CD4-positive, alpha-beta T cell treated with Interferon alpha-2 for 1 hour (primary cell): ENCODE measurements around the gene CRLF1.
"Not testable (repeated sequence)": the region's sequence is repeated elsewhere in the genome, so short reads cannot be mapped to it uniquely, and the experiment has no call there.

Source experiments
- DNase-seq, 2 donors: peaks; one replicate each; pipeline ENCODE4 v3.0.0-alpha.2; 2020 to 2022

CRLF1 gene

GRCh38 chr19:18608102-18608804 lies 1.7 kb upstream of the CRLF1 start:
- DNase-seq: no peak

GRCh38 chr19:18607226-18608101 lies 865 bp upstream of the CRLF1 start:
- DNase-seq: no peak

DNA sequence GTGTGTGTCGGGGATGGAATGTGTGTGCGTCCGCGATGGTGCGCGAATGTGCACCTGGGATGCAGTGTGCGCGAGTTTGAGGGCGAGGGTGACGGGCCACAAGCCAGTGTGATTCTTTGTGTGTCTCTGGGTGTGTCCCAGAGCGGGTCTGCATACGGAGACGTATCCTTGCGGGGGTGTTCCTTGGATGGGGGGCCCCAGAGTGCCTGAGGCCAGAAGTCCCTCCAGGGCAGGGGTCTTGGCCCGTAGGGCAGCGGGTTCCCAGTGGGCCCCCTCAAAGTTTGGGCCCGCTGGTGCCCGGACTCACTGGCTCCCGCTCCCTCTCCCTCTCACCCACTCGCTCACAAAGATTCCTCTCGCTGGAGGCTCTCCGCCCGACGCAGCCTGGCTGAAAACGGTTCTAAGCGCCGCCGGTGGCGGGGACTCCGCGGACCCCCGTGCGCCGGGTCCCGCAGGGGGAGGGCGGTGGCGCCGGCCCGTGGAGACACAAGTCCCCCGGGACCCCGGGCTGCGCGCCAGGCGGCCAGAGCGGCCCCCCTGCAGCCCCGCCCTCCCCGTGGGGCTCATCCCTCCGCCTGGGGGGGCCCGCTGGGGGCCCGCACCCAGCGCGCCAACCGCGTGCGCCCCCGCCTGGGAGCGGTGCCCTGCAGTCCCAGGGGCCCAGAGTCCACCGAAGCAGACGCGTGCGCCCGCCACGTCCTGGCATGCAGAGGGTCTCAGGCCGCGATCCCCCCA lies 886 bp downstream of the CRLF1 start:
- no peak for DNase-seq

DNA sequence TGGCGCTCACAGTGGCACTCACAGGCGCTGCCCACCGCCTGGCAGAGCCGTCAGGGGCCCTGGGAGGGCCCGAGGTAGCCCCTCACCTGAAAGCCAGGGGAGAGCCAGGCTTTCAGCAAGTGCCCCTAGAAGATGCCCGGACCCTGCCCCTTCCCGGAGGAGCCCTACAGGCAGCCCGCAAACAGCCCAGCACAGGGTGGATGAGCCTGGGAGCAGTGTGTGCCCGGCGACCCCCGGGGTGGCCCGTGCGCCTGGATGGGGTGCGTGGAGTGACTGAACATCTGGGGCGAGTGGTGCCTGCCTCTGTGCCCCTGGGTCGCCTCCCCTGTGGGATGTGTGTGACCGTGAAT lies 1.4 kb downstream of the CRLF1 start:
- DNase-seq: no peak

GRCh38 chr19:18604820-18605159 lies 1.8 kb downstream of the CRLF1 start:
- no peak for DNase-seq

- DNase-seq: no peak
These were observed 2.4 kb downstream of the CRLF1 start for GRCh38 chr19:18603958-18604819.

- DNase-seq: no peak
These were observed 3.2 kb downstream of the CRLF1 start for GRCh38 chr19:18603255-18603957.

GRCh38 chr19:18601875-18602274 lies 4.7 kb downstream of the CRLF1 start:
- DNase-seq: no peak

- not testable (repeated sequence) for DNase-seq
These were observed 5.8 kb downstream of the CRLF1 start for GRCh38 chr19:18600692-18601397.

DNA sequence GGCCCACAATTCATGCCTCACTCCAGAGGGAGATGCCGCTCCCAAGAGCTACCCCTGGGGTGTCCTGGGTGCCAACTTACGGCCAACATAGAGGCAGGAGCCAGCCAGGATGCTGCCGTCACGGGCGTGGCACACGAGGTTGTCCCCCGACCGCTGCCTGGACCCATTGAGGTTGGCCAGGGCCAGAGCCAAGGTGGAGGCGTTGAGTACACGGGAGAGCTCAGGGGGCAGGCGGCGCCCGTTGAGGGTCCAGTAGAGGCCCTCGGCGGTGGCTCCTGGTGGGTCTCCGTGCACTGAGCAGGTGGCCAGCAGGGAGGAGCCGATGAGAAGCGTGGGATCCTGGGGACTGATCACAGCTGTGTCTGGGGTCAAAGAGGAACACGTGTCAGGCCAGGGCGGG lies 7.1 kb downstream of the CRLF1 start:
- DNase-seq: no peak

- no peak for DNase-seq
These were observed 8.6 kb downstream of the CRLF1 start for GRCh38 chr19:18597809-18598660.

- DNase-seq: peak in 1 of 2 donors; percentile 49
These were observed 9.8 kb downstream of the CRLF1 start for GRCh38 chr19:18596752-18597157.

DNA sequence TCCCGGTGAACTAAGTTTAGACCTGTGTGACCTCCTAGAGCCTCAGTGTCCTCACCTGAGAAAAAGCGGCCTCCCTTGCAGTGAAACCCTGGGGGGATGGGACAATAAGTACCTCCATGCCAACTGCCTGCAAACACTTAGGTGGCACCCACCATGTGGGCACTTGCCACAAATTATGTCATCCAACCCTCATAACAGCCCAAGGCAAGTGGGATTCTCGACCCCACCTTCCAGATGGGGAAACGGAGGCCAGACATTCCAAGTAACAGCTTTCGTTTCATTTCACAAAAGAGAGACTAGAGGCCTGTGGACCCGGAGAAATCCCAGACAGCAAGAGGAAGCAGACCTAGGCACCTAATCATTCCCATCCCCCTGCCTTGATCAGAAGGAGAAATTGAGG lies 11.1 kb downstream of the CRLF1 start:
- DNase-seq: no peak

GRCh38 chr19:18594824-18595373 lies 11.7 kb downstream of the CRLF1 start:
- DNase-seq: no peak

GRCh38 chr19:18594096-18594823 lies 12.3 kb downstream of the CRLF1 start:
- DNase-seq: peak; percentile 72 to 81

DNA sequence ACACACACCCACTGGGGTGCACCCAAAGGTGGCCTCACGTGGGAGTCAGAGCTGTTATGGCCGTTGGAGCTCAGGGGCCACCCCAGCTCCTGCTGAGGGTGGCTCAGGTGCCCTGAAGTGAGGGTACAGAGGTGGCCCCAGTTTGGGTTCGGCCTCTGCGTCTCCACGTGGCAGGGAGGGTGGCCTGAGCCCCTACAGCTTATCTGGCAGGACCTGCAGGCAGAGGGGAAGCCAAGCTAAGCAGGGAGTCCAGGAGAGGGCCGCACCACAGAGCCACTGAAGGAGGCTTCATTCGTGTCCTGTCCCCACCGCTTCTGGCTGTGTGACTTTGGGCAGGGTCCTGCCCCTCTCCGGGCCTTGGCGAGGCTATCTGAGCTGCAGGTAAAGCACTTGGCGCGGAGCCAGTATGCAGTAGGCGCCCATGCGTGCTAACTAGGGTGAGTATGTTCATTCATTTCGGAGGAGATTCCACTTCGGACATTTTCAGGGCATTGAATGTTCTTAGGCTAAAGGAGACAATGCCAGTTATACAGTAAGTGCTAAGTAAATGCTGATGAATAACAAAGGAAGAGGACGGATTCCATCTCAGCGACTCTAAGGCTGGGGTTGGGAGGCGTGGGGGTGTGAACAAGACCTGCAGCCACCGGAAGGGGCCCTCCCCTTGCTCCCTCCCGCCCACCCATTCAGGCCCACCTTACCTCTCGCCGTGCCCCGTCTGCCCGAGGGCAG lies 13.1 kb downstream of the CRLF1 start:
- DNase-seq: no peak

GRCh38 chr19:18592732-18593131 lies 13.9 kb downstream of the CRLF1 start:
- DNase-seq: not testable (repeated sequence)

GRCh38 chr19:18591735-18592385 lies 14.7 kb downstream of the CRLF1 start:
- no peak for DNase-seq
